Ascending aorta (tissue), 2 donors: Measurements from ENCODE around the gene ANKH. TPM values are rescaled to one million over a fixed set of nuclear protein-coding genes. Genes with fewer than 3 reads are reported as not detected.
"Not testable (repeated sequence)": the region's sequence is repeated elsewhere in the genome, so short reads cannot be mapped to it uniquely, and the experiment has no call there.

ENCODE experiments used
- DNase-seq, 2 donors: peaks; one replicate each; pipeline ENCODE4 v3.0.0-alpha.2; 2019; ENCODE audit warnings: low spot score in 2 of 2
- H3K27ac ChIP-seq, 2 donors: fragments of 200-600 bp; sonication (generic); one replicate each; pipeline ENCODE4 v1.5.1; 2016 to 2017; ENCODE audit warnings: mild to moderate bottlenecking in 1 of 2
- H3K27me3 ChIP-seq: fragments of 200-600 bp; sonication (generic); one replicate; pipeline ENCODE4 v1.5.1; 2017
- H3K36me3 ChIP-seq, 2 donors: fragments of 200-600 bp; sonication (generic); one replicate each; pipeline ENCODE4 v1.5.1; 2016
- H3K4me1 ChIP-seq, 2 donors: fragments of 200-600 bp; sonication (generic); one replicate each; pipeline ENCODE4 v1.5.1; 2016 to 2017; ENCODE audit warnings: mild to moderate bottlenecking in 1 of 2
- H3K4me3 ChIP-seq, 2 donors: fragments of 200-600 bp; sonication (generic); one replicate each; pipeline ENCODE4 v1.5.1; 2016 to 2017; ENCODE audit warnings: mild to moderate bottlenecking in 1 of 2
- H3K9me3 ChIP-seq, 2 donors: fragments of 200-600 bp; sonication (generic); one replicate each; pipeline ENCODE4 v1.5.1; 2016
- intact Hi-C: fragments of 100-400 bp; cut with DNase I; formaldehyde crosslinking; loops from one replicate; pipeline ENCODE4 v1.15.1; 2023
- total RNA-seq: library from RNA; depleted of rRNA; stranded (reverse); fragments of >200 nt; gene quantifications from one replicate; pipeline ENCODE4 v1.1.0, GENCODE V29; 2016
- TF ChIP-seq, protein P1 (sequence below), 3 experiments: fragments of 200-600 bp in 2 of 3; fragments of 450-650 bp in 1 of 3; sonication (generic) in 2 of 3; IDR thresholded peaks; one replicate each; pipeline ENCODE4 v1.5.1; 2016 to 2019; ENCODE audit warnings: antibody characterized with exemption in 3 of 3, mild to moderate bottlenecking in 1 of 3, moderate library complexity in 1 of 3

The ANKH gene
- total RNA-seq, 1 donor from 2014 or later: 388 TPM

DNA sequence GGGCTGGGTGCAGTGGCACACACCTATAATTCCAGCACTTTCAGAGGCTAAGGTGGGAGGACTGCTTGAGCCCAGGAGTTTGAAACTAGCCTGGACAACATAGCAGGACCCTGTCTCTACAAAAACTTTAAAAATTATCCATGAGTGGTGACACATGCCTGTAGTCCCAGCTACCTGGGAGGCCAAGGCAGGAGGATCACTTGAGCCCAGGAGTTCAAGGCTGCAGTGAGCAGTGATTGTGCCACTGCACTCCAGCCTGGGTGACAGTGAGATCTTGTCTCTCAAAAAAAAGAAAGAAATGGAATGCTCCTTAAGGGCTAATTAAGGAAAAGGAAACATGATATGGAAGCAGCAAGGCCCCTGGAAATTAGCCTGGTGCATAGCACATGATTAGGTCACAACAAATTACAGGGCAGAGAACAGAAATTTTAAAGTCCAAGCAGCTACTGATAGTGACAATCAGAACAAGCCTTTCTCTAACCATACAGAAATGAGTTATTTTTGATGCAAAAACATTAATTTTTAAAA is 19.5 kb downstream of the ANKH start:
- Histone ChIP-seq H3K27me3 (no peaks in the 10 kb centered on the region), H3K27ac (no peak overlapping the region)
- DNase-seq: no peak

DNA sequence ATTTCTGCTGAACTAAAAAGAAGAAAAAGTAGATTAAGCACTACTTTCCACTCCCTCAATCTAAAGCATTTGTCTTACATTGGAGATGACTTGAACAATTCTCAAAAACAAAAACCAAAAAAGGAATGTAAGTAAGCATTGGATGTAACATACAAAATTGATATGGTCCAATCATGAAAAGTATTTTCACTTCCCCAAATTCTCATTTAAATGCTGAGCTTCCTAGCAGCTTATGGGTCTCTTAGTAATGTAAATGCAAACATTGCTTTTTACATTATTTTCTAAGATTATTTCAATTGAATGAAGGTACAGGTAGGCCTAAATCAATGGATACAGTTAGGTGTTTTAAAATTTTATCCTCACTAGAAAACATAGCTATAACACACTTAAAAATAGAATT is 20.0 kb downstream of the ANKH start:
- no peaks in the 10 kb centered on the region for H3K36me3 ChIP-seq
- no peaks in the 10 kb centered on the region for H3K9me3 ChIP-seq
- H3K4me3 ChIP-seq: no peak overlapping the region
- intact Hi-C loops: no loop called here
- DNase-seq: no peak
- TF ChIP-seq, protein P1, sequence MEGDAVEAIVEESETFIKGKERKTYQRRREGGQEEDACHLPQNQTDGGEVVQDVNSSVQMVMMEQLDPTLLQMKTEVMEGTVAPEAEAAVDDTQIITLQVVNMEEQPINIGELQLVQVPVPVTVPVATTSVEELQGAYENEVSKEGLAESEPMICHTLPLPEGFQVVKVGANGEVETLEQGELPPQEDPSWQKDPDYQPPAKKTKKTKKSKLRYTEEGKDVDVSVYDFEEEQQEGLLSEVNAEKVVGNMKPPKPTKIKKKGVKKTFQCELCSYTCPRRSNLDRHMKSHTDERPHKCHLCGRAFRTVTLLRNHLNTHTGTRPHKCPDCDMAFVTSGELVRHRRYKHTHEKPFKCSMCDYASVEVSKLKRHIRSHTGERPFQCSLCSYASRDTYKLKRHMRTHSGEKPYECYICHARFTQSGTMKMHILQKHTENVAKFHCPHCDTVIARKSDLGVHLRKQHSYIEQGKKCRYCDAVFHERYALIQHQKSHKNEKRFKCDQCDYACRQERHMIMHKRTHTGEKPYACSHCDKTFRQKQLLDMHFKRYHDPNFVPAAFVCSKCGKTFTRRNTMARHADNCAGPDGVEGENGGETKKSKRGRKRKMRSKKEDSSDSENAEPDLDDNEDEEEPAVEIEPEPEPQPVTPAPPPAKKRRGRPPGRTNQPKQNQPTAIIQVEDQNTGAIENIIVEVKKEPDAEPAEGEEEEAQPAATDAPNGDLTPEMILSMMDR (IDR thresholded peaks at IDR 0.05): no peak
- no peak overlapping the region for H3K27ac ChIP-seq
- H3K27me3 ChIP-seq: no peaks in the 10 kb centered on the region
- peaks cover 0 to 13% of the 10 kb centered on the region in 2 donors for H3K4me1 ChIP-seq

More for the DNA sequence above, 19.5 kb downstream of the ANKH start:
- TF ChIP-seq, protein P1 (IDR thresholded peaks at IDR 0.05): no peak
- Histone ChIP-seq H3K9me3 (no peaks in the 10 kb centered on the region), H3K4me3 (no peak overlapping the region), H3K36me3 (no peaks in the 10 kb centered on the region), H3K4me1 (peaks cover 0 to 9% of the 10 kb centered on the region in 2 donors)
- intact Hi-C loops: no loop called here

DNA sequence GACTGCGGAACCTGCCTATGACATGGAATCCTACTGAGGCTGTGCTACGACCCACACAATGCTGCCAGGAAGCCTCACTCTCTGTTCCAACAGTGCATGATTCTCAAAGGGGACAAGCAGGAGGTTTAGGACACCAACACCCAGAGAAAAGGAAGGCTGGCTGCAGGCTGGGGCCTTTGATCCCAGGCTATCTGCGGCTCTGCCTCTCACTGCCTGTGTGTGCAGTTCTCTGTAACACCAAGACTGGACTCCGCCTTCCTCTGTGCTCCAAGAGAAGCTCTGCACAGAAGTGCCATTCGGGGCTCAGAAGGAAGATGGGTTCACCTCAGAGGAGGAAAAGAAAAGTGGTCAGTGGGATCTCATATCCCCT is 20.5 kb downstream of the ANKH start:
- Histone ChIP-seq H3K4me1 (peaks cover 0 to 13% of the 10 kb centered on the region in 2 donors), H3K9me3 (no peaks in the 10 kb centered on the region), H3K27ac (no peak overlapping the region), H3K4me3 (no peak overlapping the region), H3K27me3 (no peaks in the 10 kb centered on the region), H3K36me3 (no peaks in the 10 kb centered on the region)
- TF ChIP-seq, protein P1 (IDR thresholded peaks at IDR 0.05): no peak
- intact Hi-C loops: no loop called here
- no peak for DNase-seq

DNA sequence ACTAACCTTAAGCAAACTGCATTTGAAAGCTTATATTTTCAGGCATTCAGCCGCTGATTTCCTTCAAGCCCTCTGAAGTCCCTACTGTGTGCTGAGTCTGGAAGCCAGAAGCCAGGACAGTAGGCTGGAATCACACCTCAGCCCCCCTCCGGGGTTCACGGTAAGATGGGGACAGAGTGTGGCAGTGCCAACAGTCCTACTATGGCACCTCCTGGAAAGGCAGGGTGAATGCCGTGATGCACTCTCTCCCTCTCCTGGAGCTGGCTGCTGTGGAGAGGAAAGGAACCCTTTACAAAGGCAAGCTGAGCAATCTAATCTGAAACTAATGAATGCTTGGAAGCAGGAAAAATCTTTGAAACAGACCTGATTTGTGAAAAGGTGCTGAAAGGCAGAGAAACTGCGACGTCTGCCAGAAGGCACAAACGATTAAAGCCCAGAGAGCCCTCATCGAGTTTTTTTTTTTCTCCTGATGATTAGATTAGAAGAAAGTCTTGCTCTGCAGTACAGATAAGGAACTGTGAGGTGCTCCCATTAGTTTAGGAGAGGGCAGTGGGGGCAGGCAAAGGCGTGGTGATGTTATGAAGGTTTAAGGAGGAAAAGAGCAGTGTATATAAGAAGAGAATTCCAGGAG is 21.0 kb downstream of the ANKH start:
- peaks cover 0 to 13% of the 10 kb centered on the region in 2 donors for H3K4me1 ChIP-seq
- no peak for DNase-seq
- H3K27me3 ChIP-seq: no peaks in the 10 kb centered on the region
- intact Hi-C loops: no loop called here
- no peak overlapping the region for H3K4me3 ChIP-seq
- H3K36me3 ChIP-seq: no peaks in the 10 kb centered on the region
- TF ChIP-seq, protein P1 (IDR thresholded peaks at IDR 0.05): no peak
- no peak overlapping the region for H3K27ac ChIP-seq
- H3K9me3 ChIP-seq: no peaks in the 10 kb centered on the region

DNA sequence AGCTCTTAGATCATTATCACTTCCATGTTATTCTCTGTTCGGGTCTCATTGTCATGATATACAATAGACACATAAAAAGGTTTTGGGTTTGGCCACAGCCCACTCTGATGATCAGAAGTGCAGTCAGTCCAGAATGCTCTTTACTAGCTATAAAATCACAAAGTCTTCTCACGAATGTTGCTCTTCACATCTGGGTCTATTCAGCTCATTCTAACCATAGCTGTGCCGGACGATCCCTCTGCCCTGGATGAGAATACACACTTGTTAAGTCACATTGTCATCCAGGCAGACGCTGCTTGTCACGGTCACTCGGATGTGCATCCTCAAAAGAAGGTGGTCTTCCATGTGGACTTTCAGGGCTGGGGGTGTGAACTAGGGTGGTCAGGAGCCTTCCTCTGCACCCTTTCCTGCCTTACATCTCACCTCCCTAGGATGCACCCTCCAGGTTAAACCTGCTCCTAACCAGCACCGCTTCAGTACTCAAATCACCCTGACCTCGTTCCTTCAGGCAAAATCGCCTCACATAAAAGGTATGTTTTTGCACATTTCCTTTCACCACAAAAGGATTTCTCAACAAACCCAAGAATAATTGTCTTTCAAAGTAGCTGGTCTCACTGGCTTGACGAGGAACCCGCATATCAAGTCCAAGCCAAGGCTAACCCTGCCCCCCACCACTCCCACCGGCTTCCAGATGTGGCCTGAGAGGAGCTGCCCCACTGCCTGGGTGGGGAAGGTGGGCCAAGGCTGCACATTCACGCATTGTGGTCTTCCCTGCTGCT is 21.9 kb downstream of the ANKH start:
- Histone ChIP-seq H3K27ac (no peak overlapping the region), H3K4me3 (no peak overlapping the region), H3K27me3 (no peaks in the 10 kb centered on the region), H3K36me3 (peaks cover 0 to under 1% of the 10 kb centered on the region in 2 donors), H3K9me3 (no peaks in the 10 kb centered on the region), H3K4me1 (peaks cover 0 to 15% of the 10 kb centered on the region in 2 donors)
- intact Hi-C loops: no loop called here
- DNase-seq: no peak
- TF ChIP-seq, protein P1 (IDR thresholded peaks at IDR 0.05): no peak

DNA sequence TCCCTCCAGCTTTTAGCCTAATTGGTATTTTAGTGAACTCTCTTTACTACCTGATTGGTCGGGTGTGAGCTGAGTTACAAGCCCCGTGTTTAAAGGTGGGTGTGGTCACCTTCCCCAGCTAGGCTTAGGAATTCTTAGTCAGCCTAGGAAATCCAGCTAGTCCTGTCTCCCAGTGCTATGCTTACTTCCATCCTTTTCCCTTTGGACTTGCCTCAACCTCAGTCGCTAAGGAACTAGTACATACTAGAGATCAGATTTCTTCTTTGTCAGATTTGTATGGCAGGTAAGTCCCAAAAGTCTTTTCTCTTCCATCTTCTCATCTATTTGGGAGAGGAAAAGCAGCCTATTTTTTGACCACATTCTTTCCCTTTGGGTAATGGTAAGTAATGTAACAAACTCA is 22.6 kb downstream of the ANKH start:
- H3K36me3 ChIP-seq, H3K27me3 ChIP-seq, H3K9me3 ChIP-seq, DNase-seq, intact Hi-C loops, H3K4me3 ChIP-seq, H3K27ac ChIP-seq: not testable (repeated sequence)
- H3K4me1 ChIP-seq: peaks cover 0 to 18% of the 10 kb centered on the region in 2 donors
